Measurements from ENCODE around the gene PAN3. TPM values are rescaled to one million over a fixed set of nuclear protein-coding genes. Genes with fewer than 3 reads are reported as not detected.
A peak's percentile ranks its signal among the peaks of the same experiment; 100 is the strongest.

PAN3 gene
- total and polyA plus RNA-seq, 2 experiments from 2014 or later: 27.4 to 58.2 TPM

- Histone ChIP-seq H3K79me2 (replicated peaks; ENCODE audit: insufficient read depth) (no peaks in the 10 kb centered on the region), H3F3A (replicated peaks; ENCODE audit: low read depth) (no peaks in the 10 kb centered on the region), H4K20me1 (replicated peaks; ENCODE audit: insufficient read depth) (no peaks in the 10 kb centered on the region; the same call in 1 of the 2 replicates), H3K27me3 (ENCODE audit: insufficient read depth) (no peaks in the 10 kb centered on the region), H3K27ac (ENCODE audit: low read depth) (peak overlapping the region; percentile 59; the same call in 1 of the 2 replicates), H3K9me2 (ENCODE audit: insufficient read depth) (no peaks in the 10 kb centered on the region), H3K4me1 (ENCODE audit: insufficient read depth) (0 out of 2 replicates have a peak, but pooled peaks cover 8% of the 10 kb centered on the region), H3K4me3 (no peak overlapping the region), H2AFZ (no peak overlapping the region), H3K4me2 (no peak overlapping the region), H3K36me3 (ENCODE audit: insufficient read depth) (peaks cover 21% of the 10 kb centered on the region; the same call in 1 of the 2 replicates)
- DNase-seq (ENCODE audit: low spot score) (no peak), ATAC-seq (no peak)
- Mint-ChIP-seq H3K27ac (no peak overlapping the region; the same call in 1 of the 2 replicates), H3K4me3 (no peak overlapping the region), H3K27me3 (ENCODE audit: insufficient read depth, low read depth, poor library complexity) (peaks cover 9% of the 10 kb centered on the region), H3K36me3 (ENCODE audit: low read depth) (peaks cover 16% of the 10 kb centered on the region), H3K4me1 (peaks cover 9% of the 10 kb centered on the region; the same call in 2 of the 3 replicates), H3K9me3 (no peaks in the 10 kb centered on the region)
- TF ChIP-seq CTCF (conservative IDR thresholded peaks at IDR 0.05; ENCODE audit: low read depth in 2 of 2): no peak
- TF ChIP-seq ZNF462 (CRISPR knock-in tag; IDR thresholded peaks at IDR 0.05): no peak
- no peak for TF ChIP-seq EZH2 (IDR thresholded peaks at IDR 0.05; ENCODE audit: low read depth, unreplicated experiment)
- TF ChIP-seq NANOG (IDR thresholded peaks at IDR 0.05; ENCODE audit: borderline replicate concordance): no peak
- TF ChIP-seq CREB1 (CRISPR knock-in tag; IDR thresholded peaks at IDR 0.05; ENCODE audit: low read depth): no peak
- no peak for TF ChIP-seq EZH2phosphoT487 (IDR thresholded peaks at IDR 0.05; ENCODE audit: unreplicated experiment)
- no peak for TF ChIP-seq STAT1 (IDR thresholded peaks at IDR 0.05; ENCODE audit: unreplicated experiment)
- TF ChIP-seq POLR2AphosphoS5 (IDR thresholded peaks at IDR 0.05; ENCODE audit: low read depth): no peak
- no peak for TF ChIP-seq ZNF114 (CRISPR knock-in tag; IDR thresholded peaks at IDR 0.05)
- no peak for TF ChIP-seq JUNB (IDR thresholded peaks at IDR 0.05; ENCODE audit: unreplicated experiment)
- no peak for TF ChIP-seq ZNF331 (CRISPR knock-in tag; IDR thresholded peaks at IDR 0.05; ENCODE audit: low read depth)
- no peak for TF ChIP-seq REST (IDR thresholded peaks at IDR 0.05; ENCODE audit: unreplicated experiment)
- TF ChIP-seq ETS1 (IDR thresholded peaks at IDR 0.05): no peak
These were observed 205.8 kb downstream of the PAN3 start for GRCh38 chr13:28344163-28344562.

Measured in GM23338 (cell line).